ENCODE measurements around the gene PPP4R4.
"Not testable (repeated sequence)": the region's sequence is repeated elsewhere in the genome, so short reads cannot be mapped to it uniquely, and the experiment has no call there.

The PPP4R4 gene

DNA sequence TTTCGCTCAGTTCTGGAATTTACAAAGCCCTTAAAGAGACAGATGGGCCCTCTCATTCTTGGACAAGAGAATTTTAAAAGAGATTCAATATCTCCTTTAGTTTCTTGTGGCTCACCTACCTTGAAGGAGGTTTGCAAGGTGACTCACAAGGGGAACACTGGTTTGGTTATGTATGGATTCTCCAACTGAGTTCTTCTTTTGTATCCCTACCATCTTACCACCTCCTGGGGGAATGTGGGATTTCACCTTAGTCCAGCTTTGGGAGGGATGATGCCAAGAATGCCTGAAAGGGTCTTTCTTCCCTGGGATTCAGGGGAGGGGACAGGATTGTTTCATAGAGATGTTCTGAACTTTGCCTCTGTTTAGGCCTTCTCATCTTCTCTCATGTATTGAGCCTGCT lies 3.7 kb downstream of the PPP4R4 start:
- no peak for DNase-seq (ENCODE audit: low read depth)

GRCh38 chr14:94179244-94179643 lies 5.1 kb downstream of the PPP4R4 start:
- no peak for DNase-seq (ENCODE audit: low read depth)

DNA sequence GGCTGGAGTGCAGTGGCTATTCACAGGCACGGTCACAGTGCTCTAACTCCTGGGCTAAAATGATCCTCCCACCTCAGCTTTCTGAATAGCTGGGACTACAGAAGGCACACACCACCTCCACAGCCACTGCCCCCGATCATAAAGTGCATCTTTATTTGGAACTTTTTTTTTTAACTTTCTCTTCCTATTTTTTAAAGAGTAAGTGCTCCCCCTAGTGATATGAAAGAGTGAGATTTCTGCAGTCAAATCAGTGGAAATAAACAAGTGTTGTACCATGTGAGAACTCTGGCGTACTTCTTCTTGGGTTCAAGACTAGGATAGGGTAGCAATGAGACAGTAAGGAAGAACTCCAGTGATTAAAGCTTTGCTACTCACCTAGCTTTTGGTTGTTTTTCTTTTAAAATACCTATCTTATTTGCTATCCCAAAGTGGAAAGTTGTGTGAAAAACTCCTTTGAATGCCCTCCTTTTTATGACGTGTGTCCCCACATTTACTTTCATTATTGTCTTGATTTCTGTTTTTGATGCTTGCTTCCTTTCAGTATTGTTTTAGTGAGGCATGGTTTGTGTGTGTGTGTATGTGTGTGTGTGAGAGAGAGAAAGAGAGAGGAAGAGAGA lies 6.6 kb downstream of the PPP4R4 start:
- peak; percentile 31 for DNase-seq (ENCODE audit: low read depth)

GRCh38 chr14:94181835-94182234 lies 7.7 kb downstream of the PPP4R4 start:
- DNase-seq (ENCODE audit: low read depth): no peak

GRCh38 chr14:94192536-94192935 lies 18.4 kb downstream of the PPP4R4 start:
- no peak for DNase-seq (ENCODE audit: low read depth)

GRCh38 chr14:94193776-94194175 lies 19.7 kb downstream of the PPP4R4 start:
- DNase-seq (ENCODE audit: low read depth): no peak

- no peak for DNase-seq (ENCODE audit: low read depth)
These were observed 21.9 kb downstream of the PPP4R4 start for GRCh38 chr14:94196057-94196456.

GRCh38 chr14:94203473-94204210 lies 29.5 kb downstream of the PPP4R4 start:
- DNase-seq (ENCODE audit: low read depth): no peak

DNA sequence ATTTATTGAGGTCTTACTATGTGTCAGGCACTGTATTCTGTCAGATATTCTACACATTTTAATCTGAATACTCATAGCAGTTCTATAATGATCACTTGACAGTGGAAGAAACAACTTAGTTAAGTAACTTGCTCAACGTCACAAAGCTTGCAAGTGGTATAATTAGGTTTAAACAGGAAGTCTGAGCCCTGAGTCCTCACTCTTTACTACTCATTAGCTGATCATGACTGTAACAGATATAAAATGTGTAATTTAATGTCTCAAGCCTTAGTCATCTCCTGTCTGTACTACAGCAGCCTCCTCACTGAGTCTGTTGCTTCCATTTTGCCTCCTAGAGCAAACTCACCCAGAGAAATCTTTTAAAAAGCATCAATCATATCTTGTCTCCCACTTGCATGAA lies 38.9 kb downstream of the PPP4R4 start:
- peak; percentile 33 for DNase-seq (ENCODE audit: low read depth)

GRCh38 chr14:94213741-94214140 lies 39.6 kb downstream of the PPP4R4 start:
- no peak for DNase-seq (ENCODE audit: low read depth)

- DNase-seq (ENCODE audit: low read depth): no peak
These were observed 43.0 kb downstream of the PPP4R4 start for GRCh38 chr14:94217116-94217515.

DNA sequence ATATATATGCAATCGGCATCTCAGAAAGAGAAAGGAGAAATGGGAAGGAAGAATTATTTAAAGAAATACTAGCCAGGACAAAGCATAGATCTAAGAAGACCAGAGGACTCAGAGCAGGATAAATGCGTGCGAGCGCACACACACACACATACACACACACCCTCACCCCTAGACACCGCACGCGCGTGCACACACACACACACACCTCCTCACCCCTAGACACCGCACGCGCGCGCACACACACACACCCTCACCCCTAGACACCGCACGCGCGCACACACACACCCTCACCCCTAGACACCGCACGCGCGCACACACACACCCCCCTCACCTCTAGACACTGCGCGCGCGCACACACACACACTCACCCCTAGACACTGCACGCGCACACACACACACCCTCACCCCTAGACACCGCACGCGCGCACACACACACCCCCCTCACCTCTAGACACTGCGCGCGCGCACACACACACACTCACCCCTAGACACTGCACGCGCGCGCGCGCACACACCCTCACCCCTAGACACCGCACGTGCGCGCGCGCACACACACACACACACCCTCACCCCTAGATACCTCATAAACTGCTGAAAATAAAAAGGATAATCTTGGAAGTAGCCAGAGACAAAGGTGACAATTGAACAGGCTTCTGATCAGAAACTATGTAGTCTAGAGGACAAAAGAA lies 44.2 kb downstream of the PPP4R4 start:
- DNase-seq (ENCODE audit: low read depth): not testable (repeated sequence)

GRCh38 chr14:94224040-94224439 lies 49.9 kb downstream of the PPP4R4 start:
- DNase-seq (ENCODE audit: low read depth): no peak

DNA sequence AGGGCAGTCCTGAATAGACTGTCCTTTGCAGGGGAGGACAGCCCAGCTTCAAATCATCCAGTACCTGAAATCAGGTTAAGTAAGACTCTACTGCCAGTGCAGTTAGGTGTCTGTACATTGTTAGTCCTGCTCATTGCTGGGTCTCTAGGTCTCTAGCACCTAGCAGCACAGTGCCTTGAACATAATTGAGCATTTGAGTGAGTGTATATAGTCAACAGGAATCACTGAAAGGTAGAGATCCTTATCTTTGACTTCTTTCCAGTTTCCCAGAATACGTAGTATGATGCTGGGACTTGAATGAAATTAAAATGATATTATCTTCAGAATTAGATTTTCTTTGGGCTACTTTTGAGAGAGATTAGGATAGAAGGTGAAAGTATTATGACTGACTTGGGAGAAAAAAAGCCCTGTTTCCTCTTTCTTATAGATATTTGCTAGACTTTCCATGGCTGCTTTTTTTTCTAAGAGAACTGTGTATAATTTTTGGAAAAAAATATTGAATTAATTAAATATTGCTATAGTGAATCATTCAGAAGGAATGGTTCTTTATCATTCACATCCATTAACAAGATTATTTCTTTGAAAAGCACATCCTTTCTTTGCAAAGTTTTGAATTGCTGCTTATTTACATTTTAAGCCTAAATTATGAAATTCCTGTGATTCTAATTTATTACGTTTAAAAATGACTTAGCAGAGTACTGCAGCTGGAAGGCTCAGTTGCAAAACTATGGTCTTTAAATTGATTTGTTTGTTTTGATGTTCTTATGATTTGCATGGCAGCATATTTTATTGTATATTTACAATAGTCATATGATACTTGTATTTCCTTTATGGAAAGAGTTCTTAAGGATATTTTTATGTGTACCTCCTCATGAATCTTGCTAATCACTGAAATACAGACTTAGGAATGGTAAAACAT lies 51.6 kb downstream of the PPP4R4 start:
- DNase-seq (ENCODE audit: low read depth): no peak

DNA sequence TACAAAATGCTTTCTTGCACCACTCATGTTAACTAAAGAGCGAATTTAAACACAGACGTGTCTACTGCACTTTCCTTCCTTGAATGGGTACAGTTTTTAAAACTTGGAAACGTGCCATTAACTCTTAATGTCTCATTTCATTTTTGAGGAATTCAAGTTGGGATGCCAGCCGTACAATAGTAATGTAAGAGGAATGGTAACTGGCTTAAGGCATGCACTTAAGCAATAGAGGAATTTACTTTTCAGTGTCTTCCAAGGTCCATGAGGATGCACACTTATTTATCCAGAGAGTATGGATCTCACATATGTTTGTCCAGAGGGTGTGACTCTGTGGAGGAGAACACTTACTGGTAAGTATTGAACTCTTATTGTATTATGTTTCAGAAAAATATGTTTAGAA lies 52.9 kb downstream of the PPP4R4 start:
- DNase-seq (ENCODE audit: low read depth): peak; percentile 6

DNA sequence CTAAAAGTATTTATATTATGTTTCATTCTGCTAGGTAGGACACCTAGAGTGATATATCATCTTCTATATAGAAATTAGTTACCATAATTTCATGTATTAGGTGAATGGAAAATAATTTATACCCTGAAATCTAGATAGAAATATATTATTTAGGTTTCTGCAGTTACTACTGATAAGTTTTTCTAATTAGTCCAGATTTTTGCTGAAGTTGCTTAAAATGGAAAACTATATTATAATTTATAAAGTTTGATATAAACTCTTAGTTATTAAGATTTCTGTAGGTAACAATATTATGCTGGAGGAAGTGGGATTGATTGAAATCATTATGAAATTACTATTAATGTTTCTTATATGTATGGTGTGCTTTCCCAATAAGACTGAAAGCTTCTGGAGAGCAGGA lies 62.9 kb downstream of the PPP4R4 start:
- no peak for DNase-seq (ENCODE audit: low read depth)

GRCh38 chr14:94237983-94238382 lies 63.9 kb downstream of the PPP4R4 start:
- DNase-seq (ENCODE audit: low read depth): no peak

DNA sequence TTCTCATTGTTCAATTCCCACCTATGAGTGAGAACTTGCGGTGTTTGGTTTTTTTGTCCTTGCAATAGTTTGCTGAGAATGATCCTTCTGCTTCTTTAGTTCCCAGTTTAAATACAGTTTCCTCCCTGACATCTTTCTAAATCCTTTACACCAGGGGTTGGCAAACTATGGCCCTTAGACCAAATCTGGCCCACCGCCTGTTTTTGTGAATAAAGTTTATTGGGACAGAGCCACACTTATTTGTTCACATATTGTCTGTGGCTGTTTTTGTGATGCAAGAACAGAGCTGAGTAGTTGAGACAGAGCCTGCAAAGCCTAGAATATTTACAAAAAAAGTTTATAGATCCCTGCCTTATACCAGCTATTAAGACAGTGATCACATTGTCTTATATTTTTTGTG lies 65.3 kb downstream of the PPP4R4 start:
- no peak for DNase-seq (ENCODE audit: low read depth)

GRCh38 chr14:94244182-94244581 lies 70.1 kb downstream of the PPP4R4 start:
- no peak for DNase-seq (ENCODE audit: low read depth)

DNA sequence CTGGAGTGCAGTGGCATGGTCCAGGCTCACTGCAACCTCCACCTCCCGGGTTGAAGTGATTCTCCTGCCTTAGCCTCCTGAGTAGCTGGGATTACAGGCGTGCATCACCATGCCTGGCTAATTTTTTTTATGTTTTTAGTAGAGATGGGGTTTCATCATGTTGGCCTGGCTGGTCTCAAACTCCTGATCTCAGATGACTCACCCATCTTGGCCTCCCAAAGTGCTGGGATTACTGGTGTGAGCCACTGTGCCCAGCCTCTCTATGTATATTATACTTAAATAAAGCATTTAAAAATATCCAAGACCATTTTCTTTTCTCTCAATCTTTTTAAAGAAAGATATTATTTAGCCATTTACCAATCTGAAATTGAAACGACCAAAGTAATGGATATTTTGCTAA lies 90.1 kb downstream of the PPP4R4 start:
- not testable (repeated sequence) for DNase-seq (ENCODE audit: low read depth)

DNA sequence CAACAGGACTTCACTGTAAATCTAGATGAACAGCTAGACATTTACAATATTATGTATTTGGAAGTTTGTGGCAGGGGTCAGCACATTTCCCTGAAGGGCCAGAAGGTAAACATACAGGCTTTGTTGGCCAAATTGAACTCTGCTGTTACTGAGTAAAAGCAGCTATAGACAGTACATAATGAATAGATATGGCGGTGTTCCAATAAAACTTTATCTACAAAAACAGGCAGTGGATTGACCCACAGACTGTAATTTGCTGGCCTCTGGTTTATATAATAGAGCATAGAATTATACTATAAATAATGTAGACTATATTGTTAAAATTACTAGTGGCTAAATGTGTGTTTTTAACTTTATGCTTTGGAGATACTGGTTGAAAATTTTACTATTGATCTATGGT lies 93.2 kb downstream of the PPP4R4 start:
- DNase-seq (ENCODE audit: low read depth): no peak

DNA sequence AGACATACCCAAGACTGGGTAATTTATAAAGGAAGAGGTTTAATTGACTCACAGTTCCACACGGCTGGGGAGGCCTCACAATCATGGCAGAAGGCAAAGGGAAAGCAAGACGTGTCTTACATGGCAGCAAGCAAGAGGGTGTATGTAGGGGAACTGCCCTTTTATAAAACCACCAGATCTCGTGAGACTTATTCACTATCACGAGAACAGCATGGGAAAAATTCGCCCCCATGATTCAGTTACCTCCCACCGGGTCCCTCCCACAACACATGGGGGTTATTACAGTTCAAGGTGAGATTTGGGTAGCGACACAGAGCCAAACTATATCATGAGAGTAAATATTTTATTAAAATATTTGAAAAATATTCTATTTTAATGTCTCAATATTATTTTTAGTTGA lies 94.5 kb downstream of the PPP4R4 start:
- not testable (repeated sequence) for DNase-seq (ENCODE audit: low read depth)

Measured in stromal cell of bone marrow (primary cell).